HepG2 (cell line): ENCODE results near the gene MAML1. TPM values are rescaled to one million over a fixed set of nuclear protein-coding genes. Genes with fewer than 3 reads are reported as not detected.

Experiments used
- CENPT ChIP-seq: sonication (generic); formaldehyde crosslinking; IDR thresholded peaks from 2 replicates; pipeline ENCODE4 v1.8.0; 2022; ENCODE audit warnings: low read depth, mild to moderate bottlenecking, moderate library complexity, missing genetic modification reagents
- FLYWCH1 ChIP-seq: sonication (generic); formaldehyde crosslinking; IDR thresholded peaks from 2 replicates; pipeline ENCODE4 v1.8.1; 2023; ENCODE audit warnings: mild to moderate bottlenecking, missing genetic modification reagents
- HOXA3 ChIP-seq: sonication (generic); formaldehyde crosslinking; IDR thresholded peaks from 2 replicates; pipeline ENCODE4 v1.5.0; 2020; ENCODE audit warnings: missing genetic modification reagents
- KDM4B ChIP-seq: sonication (generic); formaldehyde crosslinking; IDR thresholded peaks from 2 replicates; pipeline ENCODE4 v1.4.0; 2020; ENCODE audit warnings: missing genetic modification reagents
- PAWR ChIP-seq: sonication (generic); formaldehyde crosslinking; IDR thresholded peaks from 2 replicates; pipeline ENCODE4 v1.4.0; 2020; ENCODE audit warnings: missing genetic modification reagents, mild to moderate bottlenecking, borderline replicate concordance
- RNF2 ChIP-seq: fragments of 450-650 bp; conservative IDR thresholded peaks from 2 replicates; pipeline ENCODE4 v1.6.1; 2016; ENCODE audit warnings: low read depth
- SALL1 ChIP-seq: sonication (generic); formaldehyde crosslinking; IDR thresholded peaks from 2 replicates; pipeline ENCODE4 v1.8.0; 2022; ENCODE audit warnings: mild to moderate bottlenecking, missing genetic modification reagents
- SP4 ChIP-seq: sonication (generic); formaldehyde crosslinking; IDR thresholded peaks from 2 replicates; pipeline ENCODE4 v1.8.1; 2023; ENCODE audit warnings: mild to moderate bottlenecking, missing genetic modification reagents
- TFAP4 ChIP-seq: sonication (generic); IDR thresholded peaks from 2 replicates; pipeline ENCODE4 v1.6.1; 2016; ENCODE audit warnings: low read depth, borderline replicate concordance
- ZBED4 ChIP-seq: sonication (generic); formaldehyde crosslinking; IDR thresholded peaks from 2 replicates; pipeline ENCODE4 v1.4.0; 2020; ENCODE audit warnings: missing genetic modification reagents, borderline replicate concordance
- ZNF180 ChIP-seq: sonication (generic); formaldehyde crosslinking; IDR thresholded peaks from 2 replicates; pipeline ENCODE4 v1.4.0; 2020; ENCODE audit warnings: low read depth, missing genetic modification reagents, borderline replicate concordance
- ZNF225 ChIP-seq: sonication (generic); formaldehyde crosslinking; IDR thresholded peaks from 2 replicates; pipeline ENCODE4 v1.4.0; 2020; ENCODE audit warnings: mild to moderate bottlenecking, missing genetic modification reagents
- ZNF503 ChIP-seq: sonication (generic); formaldehyde crosslinking; IDR thresholded peaks from 2 replicates; pipeline ENCODE4 v1.4.0; 2020; ENCODE audit warnings: missing genetic modification reagents
- ZNF597 ChIP-seq: sonication (generic); formaldehyde crosslinking; IDR thresholded peaks from 2 replicates; pipeline ENCODE4 v1.5.0; 2020; ENCODE audit warnings: missing genetic modification reagents
- ZNF672 ChIP-seq: sonication (generic); formaldehyde crosslinking; IDR thresholded peaks from 2 replicates; pipeline ENCODE4 v1.8.1; 2022; ENCODE audit warnings: missing genetic modification reagents
- ZNF781 ChIP-seq: sonication (generic); formaldehyde crosslinking; IDR thresholded peaks from 2 replicates; pipeline ENCODE4 v1.5.1; 2020; ENCODE audit warnings: borderline replicate concordance, mild to moderate bottlenecking, missing genetic modification reagents; ENCODE audit errors: not compliant biosample characterization
- ZNF850 ChIP-seq: sonication (generic); formaldehyde crosslinking; conservative IDR thresholded peaks from 2 replicates; pipeline ENCODE4 v1.9.0; 2021; ENCODE audit warnings: mild to moderate bottlenecking, missing genetic modification reagents
- ZSCAN20 ChIP-seq: sonication (generic); formaldehyde crosslinking; IDR thresholded peaks from 2 replicates; pipeline ENCODE4 v1.4.0; 2020; ENCODE audit warnings: missing genetic modification reagents, mild to moderate bottlenecking, borderline replicate concordance
- polyA plus RNA-seq, 8 experiments: library from polyadenylated mRNA; depleted of rRNA in 3 of 8; stranded (reverse) in 7 of 8; unstranded in 1 of 8; fragments of >200 nt; fragmentation: Illumina TruSeq in 4 of 8; extraction: Trizol in 4 of 8; gene quantifications; 2 replicates each; pipeline versions ENCODE4 v1.2.1 to v1.2.3, GENCODE V29; 2011 to 2016; ENCODE audit warnings: low read depth in 4 of 8, missing spikeins in 1 of 8, mixed read lengths in 1 of 8; ENCODE audit not compliant: insufficient read depth in 1 of 8
- total RNA-seq, 5 experiments: library from RNA; depleted of rRNA; stranded (reverse); fragments of >200 nt; fragmentation: Illumina TruSeq; extraction: Trizol; gene quantifications; 2 replicates each; pipeline ENCODE4 v1.2.3, GENCODE V29; 2016; ENCODE audit warnings: low read depth in 1 of 5
- TF ChIP-seq, protein P1 (sequence below): sonication (generic); formaldehyde crosslinking; IDR thresholded peaks from 2 replicates; pipeline ENCODE4 v1.4.0; 2020; ENCODE audit warnings: mild to moderate bottlenecking, missing genetic modification reagents

MAML1 gene
- total and polyA plus RNA-seq, 2 of the 13 experiments (the other 11 are each of a cell fraction or from before 2014, with no cell fraction given) = 10.0 to 10.8 TPM

DNA sequence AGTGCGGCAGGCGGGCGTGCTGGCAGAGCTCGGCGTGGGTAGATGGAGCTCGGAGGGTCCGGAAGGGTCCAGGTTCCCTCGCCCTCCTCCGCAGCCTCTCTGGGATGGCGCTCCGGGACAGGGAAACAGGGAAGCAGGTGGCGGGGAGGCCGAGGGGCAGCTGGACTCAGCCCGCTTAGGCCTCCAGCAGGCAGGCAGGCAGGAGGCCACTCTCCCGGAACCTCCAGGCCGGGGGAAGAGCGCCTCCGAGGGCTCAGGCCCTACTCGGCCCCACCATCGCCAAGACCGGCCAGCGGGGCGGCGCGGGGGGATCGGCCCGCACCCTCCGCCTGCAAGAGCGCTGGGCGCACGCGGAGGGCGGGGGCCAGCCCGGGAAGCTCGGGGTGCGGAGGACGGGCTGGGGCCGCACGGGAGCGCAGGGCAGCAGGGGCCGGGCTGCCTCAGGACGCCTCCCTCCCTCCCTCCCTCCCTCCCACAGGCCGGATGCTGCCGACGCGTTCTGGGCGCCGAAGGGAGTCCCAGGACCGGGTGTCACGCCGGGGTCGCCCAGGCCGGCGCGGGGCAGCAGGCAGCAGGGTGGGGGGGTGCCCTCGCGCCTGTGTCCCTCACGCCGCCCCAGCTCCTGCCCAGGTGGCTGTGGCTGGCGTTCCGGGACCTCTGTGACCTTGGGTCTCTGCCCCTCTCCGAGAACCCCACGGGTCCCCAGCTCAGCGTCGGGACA is 73.1 kb downstream of the MAML1 start (continued):
- TF ChIP-seq ZNF503 (CRISPR knock-in tag) = no peak
- TF ChIP-seq ZNF597 (CRISPR knock-in tag) = no peak
- no peak for TF ChIP-seq ZSCAN20 (CRISPR knock-in tag)
- TF ChIP-seq TFAP4 = no peak
- TF ChIP-seq PAWR (CRISPR knock-in tag) = no peak
- no peak for TF ChIP-seq ZNF180 (CRISPR knock-in tag)
- TF ChIP-seq FLYWCH1 (CRISPR knock-in tag) = no peak
- no peak; the same call in 1 of the 2 replicates for TF ChIP-seq HOXA3
- TF ChIP-seq ZNF781 (CRISPR knock-in tag) = no peak
- TF ChIP-seq ZNF225 (CRISPR knock-in tag) = peak; percentile 23; the same call in 1 of the 2 replicates
- TF ChIP-seq ZNF672 = 0 out of 2 replicates have a peak, but pooled peaks have one; percentile 32
- TF ChIP-seq SALL1 (CRISPR knock-in tag) = peak; percentile 59
- no peak for TF ChIP-seq ZNF850 (CRISPR knock-in tag)
- 0 out of 2 replicates have a peak, but pooled peaks have one; percentile 67 for TF ChIP-seq CENPT
- TF ChIP-seq, protein P1, sequence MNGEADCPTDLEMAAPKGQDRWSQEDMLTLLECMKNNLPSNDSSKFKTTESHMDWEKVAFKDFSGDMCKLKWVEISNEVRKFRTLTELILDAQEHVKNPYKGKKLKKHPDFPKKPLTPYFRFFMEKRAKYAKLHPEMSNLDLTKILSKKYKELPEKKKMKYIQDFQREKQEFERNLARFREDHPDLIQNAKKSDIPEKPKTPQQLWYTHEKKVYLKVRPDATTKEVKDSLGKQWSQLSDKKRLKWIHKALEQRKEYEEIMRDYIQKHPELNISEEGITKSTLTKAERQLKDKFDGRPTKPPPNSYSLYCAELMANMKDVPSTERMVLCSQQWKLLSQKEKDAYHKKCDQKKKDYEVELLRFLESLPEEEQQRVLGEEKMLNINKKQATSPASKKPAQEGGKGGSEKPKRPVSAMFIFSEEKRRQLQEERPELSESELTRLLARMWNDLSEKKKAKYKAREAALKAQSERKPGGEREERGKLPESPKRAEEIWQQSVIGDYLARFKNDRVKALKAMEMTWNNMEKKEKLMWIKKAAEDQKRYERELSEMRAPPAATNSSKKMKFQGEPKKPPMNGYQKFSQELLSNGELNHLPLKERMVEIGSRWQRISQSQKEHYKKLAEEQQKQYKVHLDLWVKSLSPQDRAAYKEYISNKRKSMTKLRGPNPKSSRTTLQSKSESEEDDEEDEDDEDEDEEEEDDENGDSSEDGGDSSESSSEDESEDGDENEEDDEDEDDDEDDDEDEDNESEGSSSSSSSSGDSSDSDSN = peak; percentile 94
- 0 out of 2 replicates have a peak, but pooled peaks have one; percentile 22 for TF ChIP-seq RNF2
- TF ChIP-seq SP4 (CRISPR knock-in tag) = no peak
- no peak for TF ChIP-seq KDM4B (CRISPR knock-in tag)
- no peak for TF ChIP-seq ZBED4 (CRISPR knock-in tag)
